Measurements from ENCODE around the gene MAP1B.
"Not testable (repeated sequence)": the region's sequence is repeated elsewhere in the genome, so short reads cannot be mapped to it uniquely, and the experiment has no call there.

MAP1B gene

GRCh38 chr5:72107131-72107900 lies at the start of gene MAP1B:
Gene MAP1B, plus strand, starts transcription at chr5:72107475. Its CDS starts 57 bp downstream, at chr5:72107532.
- no peak for DNase-seq (ENCODE audit: low read depth)

GRCh38 chr5:72057816-72058215 lies 49.5 kb upstream of the MAP1B start:
- DNase-seq (ENCODE audit: low read depth) = no peak

GRCh38 chr5:72063219-72063819 lies 44.0 kb upstream of the MAP1B start:
- DNase-seq (ENCODE audit: low read depth) = no peak

- no peak for DNase-seq (ENCODE audit: low read depth)
These were observed 42.3 kb upstream of the MAP1B start for GRCh38 chr5:72064801-72065570.

- no peak for DNase-seq (ENCODE audit: low read depth)
These were observed 41.5 kb upstream of the MAP1B start for GRCh38 chr5:72065751-72066255.

- no peak for DNase-seq (ENCODE audit: low read depth)
These were observed 40.6 kb upstream of the MAP1B start for GRCh38 chr5:72066705-72067107.

GRCh38 chr5:72067682-72068470 lies 39.4 kb upstream of the MAP1B start:
- no peak for DNase-seq (ENCODE audit: low read depth)

- no peak for DNase-seq (ENCODE audit: low read depth)
These were observed 36.7 kb upstream of the MAP1B start for GRCh38 chr5:72070529-72070928.

GRCh38 chr5:72071906-72072305 lies 35.4 kb upstream of the MAP1B start:
- no peak for DNase-seq (ENCODE audit: low read depth)

GRCh38 chr5:72074251-72074650 lies 33.0 kb upstream of the MAP1B start:
- no peak for DNase-seq (ENCODE audit: low read depth)

- no peak for DNase-seq (ENCODE audit: low read depth)
These were observed 31.8 kb upstream of the MAP1B start for GRCh38 chr5:72075461-72075860.

- DNase-seq (ENCODE audit: low read depth) = no peak
These were observed 30.5 kb upstream of the MAP1B start for GRCh38 chr5:72076621-72077300.

GRCh38 chr5:72077390-72077789 lies 29.9 kb upstream of the MAP1B start:
- DNase-seq (ENCODE audit: low read depth) = no peak

- DNase-seq (ENCODE audit: low read depth) = no peak
These were observed 28.0 kb upstream of the MAP1B start for GRCh38 chr5:72079288-72079687.

- no peak for DNase-seq (ENCODE audit: low read depth)
These were observed 25.2 kb upstream of the MAP1B start for GRCh38 chr5:72082048-72082447.

GRCh38 chr5:72084876-72085275 lies 22.4 kb upstream of the MAP1B start:
- no peak for DNase-seq (ENCODE audit: low read depth)

- no peak for DNase-seq (ENCODE audit: low read depth)
These were observed 22.0 kb upstream of the MAP1B start for GRCh38 chr5:72085319-72085718.

- DNase-seq (ENCODE audit: low read depth) = not testable (repeated sequence)
These were observed 17.6 kb upstream of the MAP1B start for GRCh38 chr5:72089713-72090112.

- no peak for DNase-seq (ENCODE audit: low read depth)
These were observed 15.2 kb upstream of the MAP1B start for GRCh38 chr5:72092074-72092473.

- no peak for DNase-seq (ENCODE audit: low read depth)
These were observed 14.1 kb upstream of the MAP1B start for GRCh38 chr5:72093217-72093616.

- DNase-seq (ENCODE audit: low read depth) = no peak
These were observed 13.5 kb upstream of the MAP1B start for GRCh38 chr5:72093824-72094223.
